Activated T-cell treated with anti-CD3 and anti-CD28 coated beads for 1 hour (primary cell): ENCODE data around the gene NADK2.
"Not testable (repeated sequence)": the region's sequence is repeated elsewhere in the genome, so short reads cannot be mapped to it uniquely, and the experiment has no call there.

Experiments
- DNase-seq: peaks from one replicate; pipeline ENCODE4 v3.0.0-alpha.2; 2020; ENCODE audit warnings: low read depth

Gene NADK2

DNA sequence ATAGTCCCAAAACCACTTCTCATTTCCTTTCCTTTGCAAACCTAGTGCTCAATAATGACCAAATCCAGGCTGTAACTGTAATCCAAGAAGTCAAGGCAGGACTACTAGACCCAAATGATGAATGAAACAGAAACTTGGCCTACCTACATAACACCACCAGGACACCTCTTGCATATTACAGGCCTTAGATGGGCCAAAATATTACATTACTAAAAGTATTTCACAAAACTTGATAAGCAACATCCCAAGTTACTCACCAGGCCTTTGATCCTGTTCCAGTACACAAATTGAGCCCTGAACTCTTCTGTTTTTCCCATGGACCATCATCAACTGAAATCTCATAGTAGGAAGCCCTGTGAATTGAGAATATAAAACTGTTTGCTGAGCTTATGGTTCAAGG, 34.8 kb downstream of the NADK2 start:
- DNase-seq = no peak

GRCh38 chr5:36205329-36205728, 36.4 kb downstream of the NADK2 start:
- DNase-seq = no peak

DNA sequence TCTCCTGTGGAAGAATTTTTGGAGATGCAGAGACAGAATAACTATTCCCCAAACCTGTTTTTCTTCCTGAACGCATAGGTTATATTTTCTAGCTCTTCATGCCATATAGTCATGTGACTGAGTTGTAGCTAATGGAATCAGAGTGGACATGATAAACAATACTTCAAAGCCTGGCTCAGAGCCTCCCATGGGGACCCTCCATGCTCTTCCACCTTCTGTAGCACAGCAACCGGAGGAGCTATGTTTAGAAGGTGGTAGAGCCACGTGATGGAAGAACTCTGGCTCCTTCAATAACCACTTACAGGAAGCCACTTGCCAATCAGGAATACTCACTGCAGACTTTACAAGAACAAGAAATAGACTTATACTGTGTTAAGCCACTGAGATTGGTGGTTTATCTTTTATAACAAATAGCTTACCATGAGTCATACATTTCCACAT, 39.2 kb downstream of the NADK2 start:
- DNase-seq = no peak

- DNase-seq = no peak
These were observed 41.2 kb downstream of the NADK2 start for GRCh38 chr5:36200513-36200912.

DNA sequence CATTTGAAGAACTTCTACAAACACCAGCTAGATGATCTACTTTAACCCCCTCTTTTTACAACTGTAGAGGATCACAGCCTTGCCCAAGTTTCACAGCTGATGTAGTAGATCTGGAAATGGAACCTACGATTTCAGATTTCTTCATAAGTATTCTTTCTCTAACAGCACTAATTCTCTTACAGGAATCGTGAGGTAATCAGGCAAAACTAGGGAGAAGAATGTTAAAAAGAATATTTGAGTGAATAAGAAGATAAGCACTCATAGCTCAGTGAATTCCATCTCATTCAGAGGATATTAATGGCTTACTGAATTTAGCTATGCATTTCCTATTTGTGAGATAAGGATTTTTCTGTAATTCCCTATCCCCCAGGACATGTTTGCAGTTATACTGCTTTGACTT, 42.1 kb downstream of the NADK2 start:
- DNase-seq = no peak

DNA sequence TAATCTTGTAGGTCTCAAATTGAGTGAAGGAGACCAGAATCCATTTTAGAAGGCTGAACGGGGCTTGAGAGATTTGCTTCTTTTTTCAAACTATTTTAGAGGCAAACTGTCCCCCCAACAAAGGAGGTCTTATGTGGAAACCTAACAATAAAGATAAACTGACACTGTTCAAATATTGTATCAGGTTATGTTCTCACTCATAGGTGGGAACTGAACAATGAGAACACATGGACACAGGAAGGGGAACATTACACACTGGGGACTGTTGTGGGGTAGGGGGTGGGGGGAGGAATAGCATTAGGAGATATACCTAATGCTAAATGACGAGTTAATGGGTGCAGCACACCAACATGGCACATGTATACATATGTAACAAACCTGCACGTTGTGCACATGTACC, 42.9 kb downstream of the NADK2 start:
- DNase-seq = not testable (repeated sequence)

DNA sequence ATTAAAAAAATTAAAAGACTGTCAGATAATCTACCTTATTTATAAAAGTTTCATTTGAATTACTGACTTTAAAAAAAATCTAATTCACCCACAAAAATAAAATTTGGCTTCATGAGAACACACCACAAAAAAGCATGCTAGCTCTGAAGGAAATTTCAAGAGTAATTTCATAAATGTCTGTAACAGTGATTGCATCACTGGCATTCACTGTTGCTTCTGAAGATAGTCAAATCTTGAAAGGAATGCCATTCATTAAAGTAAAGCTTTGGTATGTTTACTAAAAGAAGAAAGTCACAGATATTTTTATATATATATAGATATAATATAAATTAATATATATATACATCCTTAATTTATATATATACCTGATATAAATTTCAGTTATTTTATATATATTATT, 43.4 kb downstream of the NADK2 start:
- no peak for DNase-seq

- no peak for DNase-seq
These were observed 48.0 kb downstream of the NADK2 start for GRCh38 chr5:36193746-36194145.

DNA sequence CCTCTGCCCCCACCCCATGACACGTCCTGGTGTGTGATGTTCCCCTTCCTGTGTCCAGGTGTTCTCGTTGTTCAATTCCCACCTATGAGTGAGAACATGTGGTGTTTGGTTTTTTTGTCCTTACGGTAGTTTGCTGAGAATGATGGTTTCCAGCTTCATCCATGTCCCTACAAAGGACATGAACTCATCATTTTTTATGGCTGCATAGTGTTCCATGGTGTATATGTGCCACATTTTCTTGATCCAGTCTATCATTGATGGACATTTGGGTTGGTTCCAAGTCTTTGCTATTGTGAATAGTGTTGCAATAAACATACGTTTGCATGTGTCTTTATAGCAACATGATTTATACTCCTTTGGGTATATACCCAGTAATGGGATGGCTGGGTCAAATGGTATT, 57.3 kb downstream of the NADK2 start:
- not testable (repeated sequence) for DNase-seq

- DNase-seq = no peak
These were observed 60.0 kb downstream of the NADK2 start for GRCh38 chr5:36181774-36182173.

DNA sequence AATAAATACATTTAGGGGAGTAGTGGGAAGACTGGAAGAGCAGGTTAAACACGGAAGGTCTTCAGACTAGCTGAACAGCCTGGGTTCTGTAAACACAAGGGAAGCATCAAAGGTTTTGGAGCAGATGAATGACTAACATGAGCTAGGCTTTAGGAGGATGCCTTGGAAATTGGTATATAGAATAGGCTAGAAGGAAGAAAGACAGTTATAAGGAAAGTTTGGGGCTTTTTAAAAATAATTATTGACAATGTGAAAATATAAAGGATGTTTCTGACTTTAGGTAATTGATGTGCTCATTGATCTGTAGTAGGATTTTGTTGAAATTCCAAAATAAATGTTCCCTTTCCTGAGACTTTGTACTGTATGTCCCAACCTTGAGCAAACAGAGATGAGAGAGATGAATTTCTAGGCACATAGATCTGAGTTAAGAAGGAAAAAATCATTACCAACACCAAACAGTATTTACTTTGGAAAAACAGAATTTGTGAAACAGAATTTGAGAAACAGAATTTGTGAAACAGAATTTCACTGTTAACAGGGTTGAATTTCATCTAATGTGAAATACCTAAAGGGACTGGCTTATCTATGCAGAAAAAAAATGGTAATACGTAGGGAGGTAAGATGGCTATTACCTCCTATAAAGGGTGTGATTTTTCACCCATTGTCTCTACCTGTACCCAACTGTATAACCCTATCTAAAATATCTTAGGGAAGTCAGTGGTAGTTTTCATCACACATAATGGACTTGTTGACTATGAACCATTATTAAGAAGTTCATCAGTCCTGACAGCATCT, 61.0 kb downstream of the NADK2 start:
- DNase-seq = no peak

DNA sequence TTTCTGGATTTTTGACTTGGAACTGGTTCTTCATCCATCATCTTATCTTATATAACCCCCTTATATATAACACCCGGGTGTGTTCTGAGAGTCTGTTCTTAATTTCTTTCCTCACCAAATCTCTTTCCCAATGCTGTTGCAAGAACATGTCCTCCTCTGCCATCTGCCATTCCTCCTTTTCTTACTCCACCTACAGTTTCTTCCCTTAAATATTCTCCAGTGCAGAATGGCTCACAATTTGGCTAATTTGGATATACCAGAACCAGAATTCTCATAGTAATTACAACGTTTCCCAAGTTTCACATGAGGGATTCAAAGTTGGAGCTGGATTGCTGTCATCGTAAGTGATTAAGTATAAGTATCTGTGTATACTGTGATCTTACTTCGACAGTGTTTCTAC, 61.8 kb downstream of the NADK2 start:
- no peak for DNase-seq

GRCh38 chr5:36178524-36178890, 63.2 kb downstream of the NADK2 start:
- no peak for DNase-seq

- no peak for DNase-seq
These were observed 63.8 kb downstream of the NADK2 start for GRCh38 chr5:36177715-36178523.

- no peak for DNase-seq
These were observed 64.6 kb downstream of the NADK2 start for GRCh38 chr5:36177154-36177553.

DNA sequence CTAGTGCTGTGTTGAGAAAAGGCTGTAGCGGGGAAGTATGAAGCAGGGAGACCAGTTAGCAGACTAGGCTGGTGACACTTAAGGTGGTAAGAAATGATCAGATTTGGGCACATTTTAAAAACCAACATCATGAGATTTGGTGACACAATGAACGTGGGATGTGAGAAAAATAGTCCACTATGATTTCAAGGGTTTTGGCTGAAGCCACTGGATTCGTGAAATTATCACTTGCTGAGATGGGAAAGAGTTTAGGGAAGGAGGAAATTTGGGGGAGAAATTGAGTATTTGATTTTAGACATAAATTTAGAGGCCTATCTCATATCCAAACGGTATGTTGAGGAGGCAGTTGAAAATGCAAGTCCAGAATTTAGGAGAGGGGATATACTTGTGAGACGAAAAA, 66.7 kb downstream of the NADK2 start:
- no peak for DNase-seq

- DNase-seq = no peak
These were observed 67.6 kb downstream of the NADK2 start for GRCh38 chr5:36174119-36174518.

- no peak for DNase-seq
These were observed 68.3 kb downstream of the NADK2 start for GRCh38 chr5:36173426-36173825.

DNA sequence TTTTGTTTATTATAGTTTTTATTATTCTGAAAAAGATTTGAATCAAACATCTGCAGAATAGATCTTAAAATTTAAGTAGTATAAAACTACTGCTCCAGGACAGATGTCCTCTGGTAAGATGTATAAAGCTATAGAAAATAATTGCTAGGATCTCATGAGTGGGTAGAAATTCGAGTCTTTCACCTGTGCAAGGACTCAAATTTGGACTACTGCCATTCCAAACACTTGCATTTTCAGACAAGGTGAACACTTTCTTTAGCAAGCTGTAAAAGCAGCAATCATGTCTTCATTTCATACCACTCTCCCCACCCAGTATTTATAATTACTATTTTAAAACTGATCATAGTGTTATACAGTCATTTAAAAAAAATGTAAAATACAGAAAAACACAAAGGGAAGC, 69.1 kb downstream of the NADK2 start:
- DNase-seq = no peak

DNA sequence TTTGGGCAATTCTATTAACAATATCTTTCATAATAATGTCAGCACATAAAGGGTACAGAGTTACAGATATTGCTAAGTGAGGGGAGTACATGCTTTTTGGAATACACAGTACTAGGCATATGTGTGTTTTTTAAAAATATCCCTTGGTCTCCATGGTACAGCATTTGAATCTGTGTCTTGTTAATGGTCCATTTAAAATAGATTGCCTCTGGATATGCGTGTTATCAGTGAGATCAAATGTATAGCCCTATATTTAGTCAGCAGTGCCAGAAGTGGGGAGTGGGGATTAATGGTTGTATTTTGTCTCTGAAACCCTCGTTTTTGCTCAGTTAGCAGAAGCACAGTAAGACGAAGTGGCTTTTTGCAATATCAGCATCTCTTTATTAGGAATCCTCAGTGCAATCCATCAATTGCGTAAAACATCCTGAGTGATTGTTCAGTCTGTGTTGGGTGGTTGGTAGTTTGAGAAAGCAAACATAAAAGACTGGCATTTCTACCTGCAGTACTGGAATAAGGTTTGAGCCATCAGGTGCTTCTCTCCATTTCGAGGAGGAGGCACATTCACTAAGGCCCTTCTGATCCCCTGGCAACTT, 70.8 kb downstream of the NADK2 start:
- no peak for DNase-seq

DNA sequence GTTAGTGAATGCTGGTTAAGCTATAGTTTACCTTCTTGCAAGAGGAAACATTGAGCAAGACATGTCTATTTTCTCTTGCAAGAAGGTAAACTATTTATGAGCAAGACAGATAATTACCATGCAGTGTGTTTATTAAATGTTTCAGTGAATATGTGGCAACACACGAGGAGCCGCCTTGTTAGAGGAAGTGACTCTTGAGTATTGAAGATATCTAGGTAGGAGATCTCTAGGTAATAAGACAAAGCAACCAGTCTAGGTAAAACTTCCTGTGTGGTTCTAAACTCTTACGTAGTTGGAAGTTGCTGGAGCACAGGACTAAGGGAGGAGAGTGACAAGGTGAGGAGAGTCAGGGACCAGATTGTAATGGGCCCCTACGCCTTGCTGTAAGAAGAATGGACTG, 73.0 kb downstream of the NADK2 start:
- DNase-seq = no peak

GRCh38 chr5:36164461-36164860, 77.3 kb downstream of the NADK2 start:
- no peak for DNase-seq

DNA sequence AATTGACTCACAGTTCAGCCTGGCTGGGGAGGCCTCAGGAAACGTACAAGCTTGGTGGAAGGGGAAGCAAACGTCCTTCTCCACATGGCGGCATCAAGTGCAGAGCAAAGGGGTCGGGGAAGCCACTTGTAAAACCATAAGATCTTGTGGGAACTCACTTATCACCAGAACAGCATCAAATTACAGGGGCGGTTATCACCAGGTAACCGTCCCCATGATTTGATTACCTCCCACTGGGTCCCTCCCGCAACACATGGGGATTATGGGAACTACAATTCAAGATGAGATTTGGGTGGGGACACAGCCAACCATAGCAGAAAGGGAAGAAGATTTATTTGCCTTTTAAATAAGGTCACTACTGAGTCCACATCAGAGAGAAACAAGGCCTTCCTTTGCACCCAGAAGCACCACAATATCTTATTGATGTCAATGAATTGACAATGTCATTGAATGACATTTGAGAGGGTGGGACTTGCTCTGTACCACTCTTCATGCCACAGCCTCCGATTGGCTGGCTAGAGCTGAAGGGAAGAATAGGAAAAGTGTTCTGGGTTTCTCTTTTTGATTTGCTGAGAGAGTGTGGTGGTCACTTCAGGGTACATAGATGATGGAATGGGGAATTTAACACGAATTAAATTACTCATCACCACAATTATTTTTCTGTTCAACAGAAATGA, 78.8 kb downstream of the NADK2 start:
- no peak for DNase-seq
